Keratinocyte (primary cell): ENCODE results near the gene GPR183. TPM values are rescaled to one million over a fixed set of nuclear protein-coding genes. Genes with fewer than 3 reads are reported as not detected.

ENCODE experiments used
- DNase-seq: peaks from one replicate; pipeline ENCODE4 v3.0.0-alpha.2; 2011; ENCODE audit warnings: low read depth, missing footprints, low spot score
- FAIRE-seq: peaks from 2 replicates; lab custom pipeline; 2011; peaks lifted over from hg19 to GRCh38; lab: Jason Lieb, UNC
- H2AFZ ChIP-seq: 2 replicates; pipeline ENCODE4 v1.6.0; 2012; ENCODE audit warnings: low read length, control low read depth, inconsistent platforms; ENCODE audit not compliant: control insufficient read depth
- H3K27ac ChIP-seq: 2 replicates; pipeline ENCODE4 v1.5.1; 2011; ENCODE audit warnings: low read length; ENCODE audit not compliant: control insufficient read depth, insufficient read depth
- H3K27me3 ChIP-seq: 3 replicates; pipeline ENCODE4 v1.6.0; 2011; ENCODE audit warnings: low read length; ENCODE audit not compliant: control insufficient read depth, insufficient read depth; ENCODE audit errors: extremely low read depth
- H3K36me3 ChIP-seq, 2 experiments: 2 replicates in 1 of 2; 3 replicates in 1 of 2; pipeline ENCODE4 v1.5.1; 2011; ENCODE audit warnings: low read length in 2 of 2, mild to moderate bottlenecking in 1 of 2; ENCODE audit not compliant: control insufficient read depth in 2 of 2, insufficient read depth in 2 of 2; ENCODE audit errors: extremely low read depth in 1 of 2
- H3K4me1 ChIP-seq: 3 replicates; pipeline ENCODE4 v1.5.1; 2011; ENCODE audit warnings: low read length; ENCODE audit not compliant: control insufficient read depth, insufficient read depth; ENCODE audit errors: extremely low read depth
- H3K4me2 ChIP-seq: 3 replicates; pipeline ENCODE4 v1.6.0; 2011; ENCODE audit warnings: low read depth, low read length; ENCODE audit not compliant: control insufficient read depth, insufficient read depth; ENCODE audit errors: extremely low read depth
- H3K4me3 ChIP-seq, 3 experiments: fragments of 200-600 bp in 1 of 3; sonication (generic) in 1 of 3; 2 replicates in 2 of 3; 3 replicates in 1 of 3; pipeline ENCODE4 v1.5.1; 2011 to 2016; ENCODE audit warnings: low read length in 3 of 3, mild to moderate bottlenecking in 3 of 3, control low read depth in 2 of 3, inconsistent platforms in 1 of 3, low read depth in 1 of 3, mixed read lengths in 1 of 3, mixed run types in 1 of 3, moderate library complexity in 1 of 3; ENCODE audit not compliant: control insufficient read depth in 2 of 3, insufficient read depth in 2 of 3; ENCODE audit errors: extremely low read depth in 1 of 3
- H3K79me2 ChIP-seq: 2 replicates; pipeline ENCODE4 v1.6.0; 2012; ENCODE audit warnings: low read length; ENCODE audit not compliant: control insufficient read depth, insufficient read depth
- H3K9ac ChIP-seq: 3 replicates; pipeline ENCODE4 v1.6.0; 2011; ENCODE audit warnings: low read length; ENCODE audit not compliant: control insufficient read depth, insufficient read depth; ENCODE audit errors: extremely low read depth
- H3K9me1 ChIP-seq: 3 replicates; pipeline ENCODE4 v1.6.0; 2011; ENCODE audit warnings: low read length; ENCODE audit not compliant: control insufficient read depth, insufficient read depth; ENCODE audit errors: extremely low read depth
- H3K9me3 ChIP-seq: 2 replicates; pipeline ENCODE4 v1.5.1; 2012; ENCODE audit warnings: low read depth, low read length; ENCODE audit not compliant: control insufficient read depth
- H4K20me1 ChIP-seq: 3 replicates; pipeline ENCODE4 v1.6.0; 2011; ENCODE audit warnings: low read length; ENCODE audit not compliant: control insufficient read depth, insufficient read depth; ENCODE audit errors: extremely low read depth
- CTCF ChIP-seq, 3 experiments: IDR thresholded peaks in 1 of 3; conservative IDR thresholded peaks in 1 of 3; optimal IDR thresholded peaks in 1 of 3; 2 replicates in 2 of 3; 3 replicates in 1 of 3; pipeline versions ENCODE3 to v1.5.1; 2011; ENCODE audit warnings: low read length in 3 of 3, mild to moderate bottlenecking in 3 of 3, moderate library complexity in 2 of 3, control low read depth in 1 of 3, inconsistent platforms in 1 of 3; ENCODE audit not compliant: insufficient read depth in 2 of 3; ENCODE audit errors: extremely low read depth in 1 of 3
- EZH2 ChIP-seq: IDR thresholded peaks from one replicate; pipeline ENCODE4 v1.6.1; 2012; ENCODE audit warnings: inconsistent platforms, mild to moderate bottlenecking, low read length, moderate library complexity
- dilution Hi-C: fragments of 300-500 bp; cut with MboI; formaldehyde crosslinking; loops from one replicate; pipeline ENCODE4 v1.7.0; 2020; ENCODE audit warnings: low sequenced_read_pairs; ENCODE audit not compliant: extremely low pct_ligation_motif_present
- polyA plus RNA-seq, 5 experiments: library from polyadenylated mRNA; depleted of rRNA in 3 of 5; stranded (reverse) in 3 of 5; stranded (forward) in 1 of 5; unstranded in 1 of 5; fragments of >200 nt; gene quantifications; 1 replicate in 1 of 5; 2 replicates in 3 of 5; 3 replicates in 1 of 5; pipeline versions ENCODE4 v1.2.1 to v1.2.3, GENCODE V29; 2011 to 2012; ENCODE audit warnings: missing spikeins in 2 of 5, low read depth in 1 of 5, low replicate concordance in 1 of 5

The GPR183 gene
- polyA plus RNA-seq, 1 donor (not counting 4 experiments of a cell fraction or from before 2014, with no cell fraction given), result not detected

DNA sequence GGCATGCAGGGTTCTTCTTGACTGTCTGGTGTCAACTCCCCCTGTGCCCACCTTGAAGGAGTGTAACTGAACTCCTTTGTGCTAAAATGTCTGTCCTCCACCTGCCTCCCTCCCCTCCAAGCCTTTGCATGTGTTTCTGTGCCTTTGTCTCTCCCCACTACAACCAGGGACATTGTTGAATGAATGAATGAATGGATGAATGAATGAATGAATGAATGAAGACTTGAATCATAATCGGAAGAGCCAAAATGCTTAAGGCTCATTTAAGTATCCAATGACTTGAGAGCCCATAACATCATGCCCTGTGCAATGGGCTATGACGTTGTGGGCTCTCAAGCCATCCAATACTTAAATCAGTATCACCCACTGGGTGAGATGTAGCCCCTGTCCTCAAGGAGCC is 9.0 kb upstream of the GPR183 start:
- peaks cover 2% of the 10 kb centered on the region for H3K79me2 ChIP-seq
- no peak overlapping the region for H2AFZ ChIP-seq
- DNase-seq (no peak), FAIRE-seq (no peak)
- H3K27me3 ChIP-seq, result no peaks in the 10 kb centered on the region
- no peak overlapping the region for H3K9ac ChIP-seq
- dilution Hi-C loops, result no loop called here
- no peak overlapping the region for H3K4me3 ChIP-seq
- TF ChIP-seq CTCF (optimal IDR thresholded peaks at IDR 0.05 in 1 of 3, IDR thresholded peaks at IDR 0.05 in 1 of 3, conservative IDR thresholded peaks at IDR 0.05 in 1 of 3; ENCODE audit: extremely low read depth in 1 of 3, insufficient read depth in 2 of 3, low read length in 3 of 3), result no peak
- TF ChIP-seq EZH2, result no peak
- peaks cover 4% of the 10 kb centered on the region for H3K4me1 ChIP-seq
- no peak overlapping the region for H3K4me2 ChIP-seq
- no peaks in the 10 kb centered on the region for H3K9me3 ChIP-seq
- no peak overlapping the region for H3K27ac ChIP-seq
- H4K20me1 ChIP-seq, result no peaks in the 10 kb centered on the region
- peaks cover 4 to 6% of the 10 kb centered on the region in 2 experiments for H3K36me3 ChIP-seq
- H3K9me1 ChIP-seq, result no peaks in the 10 kb centered on the region

DNA sequence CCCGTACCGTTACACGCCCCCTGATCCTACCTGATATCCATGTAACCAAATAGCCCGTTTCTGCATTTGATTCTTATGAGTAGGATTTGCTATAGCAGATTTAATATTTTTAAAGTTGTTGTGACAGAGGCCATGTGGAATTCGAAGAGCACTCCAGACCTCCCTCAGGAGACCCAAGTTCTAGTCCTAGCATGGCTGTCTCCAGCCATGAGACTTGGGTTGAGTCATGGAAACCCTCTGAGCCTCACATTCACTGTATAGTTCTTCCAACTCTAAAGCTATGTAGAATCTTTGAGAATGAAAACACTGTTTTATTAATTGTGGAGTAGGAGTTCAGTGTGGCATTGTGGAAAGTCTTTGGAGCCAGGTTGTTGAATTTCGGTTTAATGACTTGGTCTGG is 8.0 kb upstream of the GPR183 start:
- no peaks in the 10 kb centered on the region for H3K9me3 ChIP-seq
- dilution Hi-C loops, result no loop called here
- no peak overlapping the region for H3K9ac ChIP-seq
- H3K9me1 ChIP-seq, result no peaks in the 10 kb centered on the region
- H3K27ac ChIP-seq, result no peak overlapping the region
- no peak overlapping the region for H3K4me3 ChIP-seq
- no peaks in the 10 kb centered on the region for H3K4me1 ChIP-seq
- H3K79me2 ChIP-seq, result peaks cover 2% of the 10 kb centered on the region
- H3K4me2 ChIP-seq, result no peak overlapping the region
- H3K36me3 ChIP-seq, result peaks cover 4 to 6% of the 10 kb centered on the region in 2 experiments
- H4K20me1 ChIP-seq, result no peaks in the 10 kb centered on the region
- no peak for TF ChIP-seq CTCF (optimal IDR thresholded peaks at IDR 0.05 in 1 of 3, IDR thresholded peaks at IDR 0.05 in 1 of 3, conservative IDR thresholded peaks at IDR 0.05 in 1 of 3; ENCODE audit: extremely low read depth in 1 of 3, insufficient read depth in 2 of 3, low read length in 3 of 3)
- TF ChIP-seq EZH2, result no peak
- H3K27me3 ChIP-seq, result no peaks in the 10 kb centered on the region
- DNase-seq (no peak), FAIRE-seq (no peak)
- no peak overlapping the region for H2AFZ ChIP-seq
